GM12891 (cell line): Measurements from ENCODE around the gene ZNF683.

ENCODE experiments used
- POLR2A ChIP-seq: IDR thresholded peaks from 2 replicates; pipeline ENCODE4 v1.6.1; 2011; ENCODE audit warnings: low read depth, low read length, control low read depth
- POLR2AphosphoS5 ChIP-seq: IDR thresholded peaks from 2 replicates; pipeline ENCODE4 v1.6.1; 2011; ENCODE audit warnings: low read depth, low read length, control low read depth
- SPI1 ChIP-seq: IDR thresholded peaks from 2 replicates; pipeline ENCODE4 v1.6.1; 2011; ENCODE audit warnings: low read depth, low read length, control low read depth

- TF ChIP-seq SPI1 (no peak), POLR2AphosphoS5 (no peak), POLR2A (no peak)
These were observed 16.4 kb downstream of the ZNF683 start for GRCh38 chr1:26356106-26356505.
